Skeletal muscle satellite cell (primary cell): ENCODE data around the gene NPPA.

Source experiments
- H3K27me3 ChIP-seq: 2 replicates; pipeline ENCODE4 v1.7.0; 2013; ENCODE audit warnings: low read length; ENCODE audit not compliant: control insufficient read depth, insufficient read depth
- H3K36me3 ChIP-seq: 2 replicates; pipeline ENCODE4 v1.7.0; 2013; ENCODE audit warnings: mild to moderate bottlenecking, control low read depth, low read length; ENCODE audit not compliant: insufficient read depth
- H3K4me1 ChIP-seq: 2 replicates; pipeline ENCODE4 v1.7.0; 2013; ENCODE audit warnings: low read length; ENCODE audit not compliant: control insufficient read depth, insufficient read depth
- H3K4me2 ChIP-seq: 2 replicates; pipeline ENCODE4 v1.7.0; 2013; ENCODE audit warnings: mild to moderate bottlenecking, low read length
- H3K4me3 ChIP-seq: 2 replicates; pipeline ENCODE4 v1.7.0; 2013; ENCODE audit warnings: low read length
- H3K9ac ChIP-seq: 2 replicates; pipeline ENCODE4 v1.7.0; 2013; ENCODE audit warnings: mild to moderate bottlenecking, low read depth, low read length, moderate library complexity
- H3K9me3 ChIP-seq: replicated peaks from 2 replicates; pipeline ENCODE4 v1.7.0; 2013; ENCODE audit warnings: mild to moderate bottlenecking, control low read depth, low read length

NPPA gene

DNA sequence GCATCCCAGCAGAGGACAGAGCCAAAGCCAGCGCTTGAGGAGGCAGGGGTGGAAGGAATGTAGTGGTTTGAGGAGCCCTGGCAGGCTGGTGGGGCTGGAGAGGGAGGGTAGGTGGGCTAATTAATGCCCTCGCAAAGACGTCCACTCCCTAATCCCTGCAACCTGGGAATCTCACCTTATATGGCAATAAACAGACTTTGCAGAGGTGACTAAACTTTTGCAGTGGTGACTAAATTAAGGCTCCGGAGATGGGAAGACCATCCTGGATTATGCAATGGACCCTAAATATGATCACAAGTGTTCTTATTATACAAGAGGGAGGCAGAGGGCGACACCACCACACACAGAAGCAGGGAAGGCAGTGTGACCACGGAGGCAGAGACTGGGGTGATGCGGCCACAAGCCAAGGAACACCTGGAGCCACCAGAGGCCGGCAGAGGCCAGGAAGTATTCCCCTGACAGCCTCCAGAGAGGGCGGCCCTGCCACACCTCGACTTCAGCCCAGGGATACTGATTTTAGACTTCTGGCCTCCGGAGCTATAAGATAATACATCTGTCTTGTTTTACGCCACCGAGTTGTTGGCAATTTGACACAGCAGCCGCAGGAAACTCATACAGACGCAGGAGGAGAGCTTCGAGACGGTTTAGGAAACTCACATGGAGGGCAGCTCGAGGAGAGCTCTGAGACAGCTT lies 34.3 kb upstream of the NPPA start:
- H3K9me3 ChIP-seq, result no peaks in the 10 kb centered on the region
- H3K4me2 ChIP-seq, result no peak overlapping the region
- H3K4me3 ChIP-seq, result no peak overlapping the region
- no peak overlapping the region for H3K9ac ChIP-seq
- H3K27me3 ChIP-seq, result peaks cover 84% of the 10 kb centered on the region
- H3K4me1 ChIP-seq, result no peaks in the 10 kb centered on the region
- H3K36me3 ChIP-seq, result no peaks in the 10 kb centered on the region

DNA sequence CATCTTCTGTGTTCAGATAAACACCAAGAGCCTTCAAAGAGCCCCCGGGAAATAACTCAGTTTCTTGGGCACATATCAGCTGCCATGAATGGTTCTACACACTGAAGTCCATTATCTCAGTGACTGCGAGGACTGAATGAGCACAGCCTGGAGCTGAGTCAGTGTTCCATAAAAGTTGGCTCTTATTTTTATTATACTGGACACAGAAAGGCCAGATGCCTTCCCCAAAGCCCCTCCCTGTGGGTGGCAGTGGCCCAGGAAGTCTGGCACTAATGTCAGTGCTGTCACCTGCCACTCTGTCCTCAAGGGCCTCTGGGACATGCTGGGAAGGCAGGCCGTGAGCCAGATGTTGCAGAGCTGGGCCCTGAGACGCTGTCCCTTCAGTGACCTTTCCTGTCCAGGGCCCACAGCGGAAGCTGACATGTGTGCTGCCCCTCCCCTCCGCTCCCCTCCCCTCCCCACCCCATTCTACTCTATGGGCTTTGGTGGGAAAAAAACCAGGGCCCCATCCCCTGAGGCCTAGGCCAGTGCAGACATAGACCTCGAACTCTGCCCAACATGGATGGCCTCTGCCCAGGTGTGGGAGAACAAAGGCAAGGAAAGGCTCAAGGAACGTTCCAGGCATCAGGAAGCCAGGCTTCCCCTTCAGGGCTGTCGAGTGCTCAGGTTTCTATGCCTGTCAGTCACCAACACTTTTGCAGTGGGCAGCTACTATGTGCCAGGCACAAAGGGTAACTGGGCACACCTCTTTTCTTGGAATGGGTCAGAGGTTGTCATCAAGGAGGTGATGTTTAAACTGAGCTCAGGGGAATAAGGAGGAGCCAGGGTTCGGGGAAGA lies 33.5 kb upstream of the NPPA start:
- Histone ChIP-seq H3K36me3 (no peaks in the 10 kb centered on the region), H3K4me1 (no peaks in the 10 kb centered on the region), H3K27me3 (peaks cover 82% of the 10 kb centered on the region), H3K4me2 (no peak overlapping the region), H3K9ac (no peak overlapping the region), H3K4me3 (no peak overlapping the region), H3K9me3 (no peaks in the 10 kb centered on the region)

DNA sequence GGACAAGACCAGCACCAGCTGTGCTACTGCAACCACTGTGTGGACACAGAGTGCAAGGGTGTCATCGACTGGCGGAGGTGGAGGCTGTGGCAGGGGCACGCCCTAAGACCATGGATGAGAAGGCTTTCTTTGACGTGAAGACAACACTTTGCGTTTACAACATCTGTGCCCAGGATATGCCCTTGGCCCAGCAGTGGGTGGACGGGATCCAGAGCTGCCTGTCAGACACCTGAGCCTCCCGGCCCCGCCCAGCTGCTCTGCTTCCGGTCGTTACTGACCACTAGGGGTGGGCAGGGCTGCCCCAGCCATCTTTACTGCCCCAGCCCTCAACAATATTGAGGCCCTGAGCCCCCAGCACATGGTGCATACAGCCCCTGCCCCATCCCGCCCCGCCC lies 32.6 kb upstream of the NPPA start:
- H3K9ac ChIP-seq, result no peak overlapping the region
- H3K27me3 ChIP-seq, result peaks cover 79% of the 10 kb centered on the region
- no peak overlapping the region for H3K4me2 ChIP-seq
- no peaks in the 10 kb centered on the region for H3K9me3 ChIP-seq
- H3K4me1 ChIP-seq, result no peaks in the 10 kb centered on the region
- no peaks in the 10 kb centered on the region for H3K36me3 ChIP-seq
- no peak overlapping the region for H3K4me3 ChIP-seq

DNA sequence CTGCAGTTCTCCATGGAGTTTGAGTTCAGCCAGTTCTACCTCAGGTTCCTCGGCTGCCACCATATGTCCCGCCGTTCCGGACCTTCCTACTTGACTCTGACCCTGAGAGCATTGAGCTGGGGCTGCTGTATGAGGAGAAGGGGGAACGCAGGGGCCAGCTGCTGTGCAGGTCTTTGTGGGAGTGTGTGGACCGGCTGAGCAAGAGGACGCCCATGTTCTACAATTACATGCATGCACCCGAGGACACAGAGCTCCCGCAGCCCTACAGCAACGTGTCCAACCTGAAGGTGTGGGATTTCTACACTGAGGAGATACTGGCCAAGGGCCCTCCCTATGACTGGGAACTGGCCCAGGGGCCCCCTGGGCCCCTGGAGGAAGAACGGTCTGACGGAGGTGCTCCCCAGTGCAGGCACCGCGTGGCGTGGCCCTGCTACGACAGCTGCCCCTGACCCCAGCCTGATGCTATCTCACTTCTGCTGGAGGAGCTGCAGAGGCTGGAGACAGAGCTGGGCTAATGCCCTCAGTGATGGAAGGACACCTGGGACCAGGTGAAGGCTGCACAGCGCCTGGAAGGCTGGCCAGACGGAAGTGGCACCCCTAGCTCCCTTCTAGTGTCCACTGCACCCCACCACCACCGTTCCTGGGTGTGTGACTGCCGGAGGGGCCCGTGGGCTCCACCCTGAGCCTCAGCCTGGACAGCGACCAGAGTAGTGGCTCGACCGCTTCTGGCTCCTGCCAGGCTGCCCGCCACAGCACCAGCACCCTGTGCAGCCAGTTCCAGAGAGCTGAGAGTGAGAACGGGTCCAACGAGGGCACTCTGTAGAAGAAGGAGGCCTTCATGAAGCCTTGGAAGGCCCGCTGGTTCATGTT lies 32.0 kb upstream of the NPPA start:
- no peak overlapping the region for H3K4me3 ChIP-seq
- H3K9ac ChIP-seq, result no peak overlapping the region
- no peaks in the 10 kb centered on the region for H3K9me3 ChIP-seq
- H3K4me2 ChIP-seq, result no peak overlapping the region
- no peaks in the 10 kb centered on the region for H3K4me1 ChIP-seq
- no peaks in the 10 kb centered on the region for H3K36me3 ChIP-seq
- H3K27me3 ChIP-seq, result peaks cover 79% of the 10 kb centered on the region

DNA sequence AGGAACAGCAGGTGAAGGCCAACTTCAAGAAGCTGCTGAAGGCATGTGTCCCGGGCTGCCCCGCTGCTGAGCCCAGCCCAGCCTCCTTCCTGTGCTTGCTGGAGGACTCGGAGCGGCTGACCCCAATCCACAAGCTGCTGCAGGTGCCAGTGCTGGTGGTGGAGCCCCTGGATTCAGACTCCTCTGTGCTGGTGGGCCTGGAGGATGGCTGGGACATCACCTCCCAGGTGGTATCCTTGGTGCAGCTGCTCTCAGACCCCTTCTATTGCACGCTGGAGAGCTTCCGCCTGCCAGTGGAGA lies 31.3 kb upstream of the NPPA start:
- Histone ChIP-seq H3K4me2 (no peak overlapping the region), H3K4me3 (no peak overlapping the region), H3K36me3 (no peaks in the 10 kb centered on the region), H3K4me1 (no peaks in the 10 kb centered on the region), H3K9me3 (no peaks in the 10 kb centered on the region), H3K9ac (no peak overlapping the region), H3K27me3 (peaks cover 82% of the 10 kb centered on the region)

DNA sequence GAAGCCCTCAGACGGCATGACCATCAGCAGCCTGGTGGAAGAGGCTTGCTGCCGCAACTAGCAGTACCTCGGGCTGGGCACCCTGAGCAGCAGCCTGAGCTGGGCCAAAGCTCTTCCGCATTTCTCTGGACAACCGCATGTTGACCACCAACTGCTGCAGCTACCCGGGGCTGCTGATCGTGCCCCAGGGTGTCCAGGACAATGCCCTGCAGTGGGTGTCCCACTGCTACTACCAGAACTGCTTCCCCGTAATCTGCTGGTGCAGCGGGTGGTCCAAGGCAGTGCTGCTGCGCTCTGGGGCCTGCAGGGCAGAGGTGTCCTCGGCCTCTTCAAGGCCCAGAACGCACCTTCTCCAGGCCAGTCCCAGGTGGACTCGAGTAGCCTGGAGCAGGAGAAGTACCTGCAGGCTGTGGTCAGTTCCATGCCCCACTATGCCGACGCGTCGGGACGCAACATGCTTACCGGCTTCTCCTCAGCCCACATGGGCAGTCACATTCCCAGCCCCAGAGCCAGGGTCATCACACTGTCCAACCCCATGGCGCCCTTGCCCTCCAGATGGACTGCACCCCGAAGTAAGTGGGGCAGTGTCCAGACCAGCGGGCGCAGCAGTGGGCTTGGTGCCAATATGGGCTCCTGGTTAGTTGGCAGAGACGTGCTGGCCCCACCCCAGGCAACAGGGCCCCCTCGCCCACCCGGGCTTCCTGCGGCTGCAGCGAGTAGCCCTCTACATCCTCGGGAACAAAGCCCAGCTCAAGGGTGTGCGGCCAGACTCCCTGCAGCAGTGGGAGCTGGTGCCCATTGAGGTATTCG lies 30.7 kb upstream of the NPPA start:
- Histone ChIP-seq H3K27me3 (peaks cover 82% of the 10 kb centered on the region), H3K36me3 (no peaks in the 10 kb centered on the region), H3K4me3 (no peak overlapping the region), H3K4me1 (no peaks in the 10 kb centered on the region), H3K4me2 (no peak overlapping the region), H3K9ac (no peak overlapping the region), H3K9me3 (no peaks in the 10 kb centered on the region)

DNA sequence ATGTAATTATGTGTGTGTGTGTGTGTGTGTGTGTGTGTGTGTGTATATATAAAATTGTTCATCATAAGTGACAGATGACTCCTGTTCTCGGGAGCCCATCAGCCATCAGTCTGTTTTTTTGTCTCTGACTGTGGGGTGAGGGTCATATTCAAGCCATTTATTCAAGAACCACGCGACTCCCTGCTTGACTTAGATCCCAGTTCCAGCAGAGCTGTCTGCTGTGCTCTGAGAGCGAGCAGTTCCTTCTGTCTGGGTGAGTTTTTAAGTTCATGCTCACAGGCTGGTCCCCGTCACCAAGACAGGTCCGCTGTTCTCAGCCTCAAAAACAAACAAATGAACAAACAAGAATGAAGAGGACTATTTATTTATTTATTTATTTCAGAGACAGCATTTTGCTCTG lies 29.5 kb upstream of the NPPA start:
- peaks cover 79% of the 10 kb centered on the region for H3K27me3 ChIP-seq
- H3K4me2 ChIP-seq, result no peak overlapping the region
- H3K36me3 ChIP-seq, result no peaks in the 10 kb centered on the region
- no peak overlapping the region for H3K9ac ChIP-seq
- H3K4me3 ChIP-seq, result no peak overlapping the region
- H3K9me3 ChIP-seq, result no peaks in the 10 kb centered on the region
- no peaks in the 10 kb centered on the region for H3K4me1 ChIP-seq

DNA sequence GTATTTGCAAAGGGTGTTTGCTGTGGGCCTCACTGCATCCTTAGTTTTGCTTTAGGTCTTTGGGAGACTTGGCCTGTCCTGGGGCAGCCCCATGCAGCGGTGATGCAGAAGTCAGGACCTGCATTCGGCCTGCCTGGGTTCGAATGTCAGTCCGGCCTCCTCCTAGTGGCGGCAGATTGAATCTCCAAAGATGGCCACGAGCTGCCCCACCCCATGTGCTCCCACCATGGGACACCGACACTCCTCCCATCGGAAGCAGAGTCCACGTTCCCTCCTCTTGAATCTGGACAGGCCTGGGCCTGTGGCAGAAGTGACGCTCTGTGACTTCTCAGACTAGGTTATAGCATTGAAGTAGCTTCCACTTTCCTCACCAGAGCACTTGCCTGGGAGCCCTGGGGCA lies 27.5 kb upstream of the NPPA start:
- H3K4me3 ChIP-seq, result no peak overlapping the region
- no peak overlapping the region for H3K4me2 ChIP-seq
- no peaks in the 10 kb centered on the region for H3K4me1 ChIP-seq
- no peaks in the 10 kb centered on the region for H3K36me3 ChIP-seq
- H3K27me3 ChIP-seq, result peaks cover 66% of the 10 kb centered on the region
- H3K9ac ChIP-seq, result no peak overlapping the region
- H3K9me3 ChIP-seq, result no peaks in the 10 kb centered on the region

DNA sequence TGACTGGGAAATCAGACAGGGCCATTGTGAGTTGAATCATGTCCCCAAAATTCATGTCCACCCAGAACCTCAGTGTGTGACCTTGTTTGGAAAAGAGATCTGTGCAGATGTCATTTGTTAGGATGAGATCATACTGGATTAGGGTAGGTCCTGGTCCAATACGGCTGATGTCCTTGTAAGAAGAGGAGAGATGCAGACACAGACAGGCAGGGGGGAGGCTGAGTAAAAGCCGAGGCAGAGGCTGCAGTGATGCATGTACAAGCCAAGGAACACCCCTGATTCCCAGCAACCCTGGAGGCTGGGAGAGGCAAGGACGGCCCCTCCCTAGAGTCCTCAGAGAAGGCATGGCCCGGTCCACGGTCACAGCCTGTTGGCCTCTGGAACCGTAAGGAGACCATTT lies 27.0 kb upstream of the NPPA start:
- Histone ChIP-seq H3K27me3 (peaks cover 66% of the 10 kb centered on the region), H3K4me3 (no peak overlapping the region), H3K4me2 (no peak overlapping the region), H3K4me1 (no peaks in the 10 kb centered on the region), H3K36me3 (no peaks in the 10 kb centered on the region), H3K9ac (no peak overlapping the region), H3K9me3 (no peaks in the 10 kb centered on the region)

DNA sequence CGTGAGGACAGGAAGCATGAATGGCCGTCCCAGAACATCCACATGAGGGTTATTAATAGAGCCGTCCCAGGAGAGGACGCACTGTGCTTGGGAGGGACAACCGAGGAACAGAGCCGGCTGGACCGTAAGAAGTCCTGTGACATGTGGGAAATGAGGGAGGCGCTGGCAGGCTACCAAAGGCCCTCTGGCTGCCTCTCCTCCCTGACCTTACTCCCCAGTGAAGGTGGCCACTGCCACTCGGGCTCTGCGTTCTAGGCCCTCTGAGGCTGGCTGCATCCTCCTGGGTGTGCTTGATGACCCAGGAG lies 26.6 kb upstream of the NPPA start:
- H3K36me3 ChIP-seq, result no peaks in the 10 kb centered on the region
- H3K27me3 ChIP-seq, result peaks cover 66% of the 10 kb centered on the region
- no peaks in the 10 kb centered on the region for H3K9me3 ChIP-seq
- no peak overlapping the region for H3K4me2 ChIP-seq
- no peak overlapping the region for H3K4me3 ChIP-seq
- no peaks in the 10 kb centered on the region for H3K4me1 ChIP-seq
- H3K9ac ChIP-seq, result no peak overlapping the region
